Neural progenitor cell (in vitro differentiated cells): Measurements from ENCODE around the gene GNAZ.

ENCODE experiments used
- CTCF ChIP-seq: fragments of 200-600 bp; sonication (generic); IDR thresholded peaks from 2 replicates; pipeline ENCODE4 v1.5.1; 2017; ENCODE audit warnings: antibody characterized with exemption, mild to moderate bottlenecking
- EZH2 ChIP-seq: fragments of 200-600 bp; sonication (generic); IDR thresholded peaks from 2 replicates; pipeline ENCODE4 v1.6.1; 2017; ENCODE audit warnings: antibody characterized with exemption, mild to moderate bottlenecking, moderate library complexity
- EZH2phosphoT487 ChIP-seq: fragments of 200-600 bp; sonication (generic); IDR thresholded peaks from 2 replicates; pipeline ENCODE4 v1.6.1; 2017; ENCODE audit warnings: antibody characterized with exemption

- TF ChIP-seq CTCF: no peak
- no peak for TF ChIP-seq EZH2phosphoT487
- TF ChIP-seq EZH2: no peak
Measured at GRCh38 chr22:23098230-23098705, 27.9 kb downstream of the GNAZ start.
